ENCODE measurements around the gene APCDD1L. TPM values are rescaled to one million over a fixed set of nuclear protein-coding genes. Genes with fewer than 3 reads are reported as not detected.
A peak's percentile ranks its signal among the peaks of the same experiment; 100 is the strongest.
"Not testable (repeated sequence)": the region's sequence is repeated elsewhere in the genome, so short reads cannot be mapped to it uniquely, and the experiment has no call there.

APCDD1L gene
- total RNA-seq, 2 donors from 2014 or later: not detected

- no peak overlapping the region for H3K4me3 Mint-ChIP-seq
- H3K4me1 Mint-ChIP-seq (ENCODE audit: low read depth in 2 of 2): peaks cover 29 to 36% of the 10 kb centered on the region in 2 donors
- peaks cover 6% of the 10 kb centered on the region for H3K36me3 Mint-ChIP-seq
- ATAC-seq (no peak), DNase-seq (ENCODE audit: low spot score) (no peak)
- no peaks in the 10 kb centered on the region for H3K9me3 Mint-ChIP-seq
- H3K27me3 Mint-ChIP-seq: no peaks in the 10 kb centered on the region
- peak overlapping the region in 1 of 2 donors; percentile 40 for H3K27ac Mint-ChIP-seq
Measured at GRCh38 chr20:58417438-58417837, 97.8 kb downstream of the APCDD1L start.

- no peak overlapping the region for H3K4me3 Mint-ChIP-seq
- H3K27me3 Mint-ChIP-seq: no peaks in the 10 kb centered on the region
- ATAC-seq (no peak), DNase-seq (ENCODE audit: low spot score) (no peak)
- peaks cover 6% of the 10 kb centered on the region for H3K36me3 Mint-ChIP-seq
- peaks cover 29 to 36% of the 10 kb centered on the region in 2 donors for H3K4me1 Mint-ChIP-seq (ENCODE audit: low read depth in 2 of 2)
- H3K9me3 Mint-ChIP-seq: no peaks in the 10 kb centered on the region
- H3K27ac Mint-ChIP-seq: peak overlapping the region in 1 of 2 donors; percentile 75
Measured at GRCh38 chr20:58416835-58417234, 98.4 kb downstream of the APCDD1L start.

DNA sequence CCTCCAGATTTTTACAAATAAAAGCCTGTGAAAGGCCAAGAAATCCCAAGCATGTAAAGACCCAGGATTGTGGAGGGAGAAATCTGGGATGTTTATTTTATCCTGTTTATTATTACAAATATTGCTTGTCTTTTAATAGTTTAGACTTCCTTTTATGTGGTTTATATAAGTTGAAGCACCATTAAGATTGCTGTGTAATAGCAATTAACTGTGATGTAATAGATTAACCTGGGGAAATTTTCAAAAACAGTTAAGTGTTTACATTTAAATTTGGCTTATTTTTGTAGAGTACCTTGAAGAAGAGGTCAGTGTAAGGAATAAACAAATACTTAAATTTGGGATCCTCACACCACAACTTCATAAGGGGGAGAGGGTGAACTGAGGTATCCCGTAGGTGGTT, 99.1 kb downstream of the APCDD1L start:
- no peak for ATAC-seq
- peaks cover 29 to 36% of the 10 kb centered on the region in 2 donors for H3K4me1 Mint-ChIP-seq (ENCODE audit: low read depth in 2 of 2)
- no peak overlapping the region for H3K4me3 Mint-ChIP-seq
- no peaks in the 10 kb centered on the region for H3K9me3 Mint-ChIP-seq
- peaks cover 6% of the 10 kb centered on the region for H3K36me3 Mint-ChIP-seq
- no peaks in the 10 kb centered on the region for H3K27me3 Mint-ChIP-seq
- no peak for DNase-seq (ENCODE audit: low spot score)
- H3K27ac Mint-ChIP-seq: peak overlapping the region in 1 of 2 donors; percentile 75

- not testable (repeated sequence) for H3K9me3 Mint-ChIP-seq; H3K4me3 Mint-ChIP-seq; ATAC-seq; H3K36me3 Mint-ChIP-seq; H3K27me3 Mint-ChIP-seq; DNase-seq (ENCODE audit: low spot score); H3K27ac Mint-ChIP-seq
- peaks cover 32 to 38% of the 10 kb centered on the region in 2 donors for H3K4me1 Mint-ChIP-seq (ENCODE audit: low read depth in 2 of 2)
Measured at GRCh38 chr20:58414786-58415185, 100.4 kb downstream of the APCDD1L start.

DNA sequence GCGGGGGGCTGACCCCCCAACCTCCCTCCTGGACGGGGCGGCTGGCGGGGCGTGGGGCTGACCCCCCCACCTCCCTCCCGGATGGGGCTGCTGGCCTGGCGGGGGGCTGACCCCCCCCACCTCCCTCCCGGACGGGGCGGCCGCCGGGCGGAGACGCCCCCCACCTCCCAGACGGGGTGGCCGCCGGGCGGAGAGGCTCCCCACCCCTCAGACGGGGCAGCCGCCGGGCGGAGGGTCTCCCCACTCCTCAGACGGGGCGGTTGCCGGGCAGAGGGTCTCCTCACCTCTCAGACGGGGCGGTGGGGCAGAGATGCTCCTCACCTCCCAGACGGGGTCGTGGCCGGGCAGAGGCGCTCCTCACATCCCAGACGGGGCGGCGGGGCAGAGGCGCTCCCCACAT, 101.0 kb downstream of the APCDD1L start:
- H3K9me3 Mint-ChIP-seq; ATAC-seq; DNase-seq (ENCODE audit: low spot score); H3K27me3 Mint-ChIP-seq; H3K27ac Mint-ChIP-seq; H3K4me3 Mint-ChIP-seq; H3K36me3 Mint-ChIP-seq: not testable (repeated sequence)
- H3K4me1 Mint-ChIP-seq (ENCODE audit: low read depth in 2 of 2): peaks cover 27 to 38% of the 10 kb centered on the region in 2 donors

Other genes with a start within 250 kb of the APCDD1L start
- 10 to 100 TPM; 12.2 to 16.2 TPM for gene RAB22A, start 205.7 kb downstream of the APCDD1L start, total RNA-seq
- gene VAPB, start 126.2 kb downstream of the APCDD1L start, total RNA-seq: 10 to 100 TPM; 30.0 to 34.3 TPM
- gene STX16, start 135.9 kb upstream of the APCDD1L start, total RNA-seq: 10 to 100 TPM; 92.4 to 92.8 TPM
- gene NPEPL1, start 177.4 kb upstream of the APCDD1L start, total RNA-seq: 10 to 100 TPM; 23.6 to 30.4 TPM